Measurements from ENCODE around the gene MXRA8.

The MXRA8 gene

GRCh38 chr1:1307923-1308755 lies 50.2 kb downstream of the MXRA8 start, which contains the start of the genes ACAP3 and PUSL1:
Gene ACAP3, minus strand, starts transcription at chr1:1307930. Its CDS starts 115 bp downstream, at chr1:1307815.
Gene PUSL1, plus strand, starts transcription at chr1:1308597. Its CDS starts 47 bp downstream, at chr1:1308644.
- H3K27me3 ChIP-seq (replicated peaks; ENCODE audit: insufficient read depth, low read length): no peaks in the 10 kb centered on the region
- peak within 1 kb of the TSS; percentile 94 for H3K9ac ChIP-seq (ENCODE audit: low read length)
- TF ChIP-seq CTCF (IDR thresholded peaks at IDR 0.05; ENCODE audit: low read length) (no peak), EZH2phosphoT487 (IDR thresholded peaks at IDR 0.05; ENCODE audit: low read length) (no peak), EZH2 (optimal IDR thresholded peaks at IDR 0.05; ENCODE audit: low read depth, low read length) (no peak)
- H3K27ac ChIP-seq (ENCODE audit: low read length): peak within 1 kb of the TSS; percentile 92
- H4K20me1 ChIP-seq (ENCODE audit: insufficient read depth, low read length): no peaks in the 10 kb centered on the region
- H3K36me3 ChIP-seq (replicated peaks; ENCODE audit: insufficient read depth, low read length): no peaks in the 10 kb centered on the region
- H3F3A ChIP-seq (ENCODE audit: insufficient read depth, low read length): peaks cover 3% of the 10 kb centered on the region; the same call in 1 of the 2 replicates
- no peaks in the 10 kb centered on the region for H3K9me3 ChIP-seq (replicated peaks; ENCODE audit: insufficient read depth, low read length)
- H3K4me2 ChIP-seq (ENCODE audit: low read depth, low read length): peak within 1 kb of the TSS; percentile 98
- DNase-seq: peak; percentile 94
- H2AFZ ChIP-seq (ENCODE audit: low read length): peak within 1 kb of the TSS; percentile 98
- peaks cover 10% of the 10 kb centered on the region for H3K4me1 ChIP-seq (ENCODE audit: low read length)
- H3K79me2 ChIP-seq (ENCODE audit: low read length): peaks cover 49% of the 10 kb centered on the region
- H3K9me2 ChIP-seq (replicated peaks; ENCODE audit: insufficient read depth, low read length): no peaks in the 10 kb centered on the region
- peak within 1 kb of the TSS; percentile 97 for H3K4me3 ChIP-seq (ENCODE audit: low read length)

GRCh38 chr1:1307261-1307922 lies 51.0 kb downstream of the MXRA8 start:
- TF ChIP-seq EZH2 (optimal IDR thresholded peaks at IDR 0.05; ENCODE audit: low read depth, low read length) (no peak), CTCF (IDR thresholded peaks at IDR 0.05; ENCODE audit: low read length) (no peak), EZH2phosphoT487 (IDR thresholded peaks at IDR 0.05; ENCODE audit: low read length) (no peak)
- Histone ChIP-seq H2AFZ (ENCODE audit: low read length) (peak overlapping the region; percentile 45), H3K9ac (ENCODE audit: low read length) (peak overlapping the region; percentile 66; the same call in 1 of the 2 replicates), H3K27ac (ENCODE audit: low read length) (no peak overlapping the region), H4K20me1 (ENCODE audit: insufficient read depth, low read length) (no peaks in the 10 kb centered on the region), H3K4me1 (ENCODE audit: low read length) (peaks cover 10% of the 10 kb centered on the region), H3K36me3 (replicated peaks; ENCODE audit: insufficient read depth, low read length) (no peaks in the 10 kb centered on the region), H3K4me3 (ENCODE audit: low read length) (peak overlapping the region; percentile 87), H3K4me2 (ENCODE audit: low read depth, low read length) (peak overlapping the region; percentile 98), H3F3A (ENCODE audit: insufficient read depth, low read length) (peaks cover 3% of the 10 kb centered on the region; the same call in 1 of the 2 replicates), H3K9me3 (replicated peaks; ENCODE audit: insufficient read depth, low read length) (no peaks in the 10 kb centered on the region), H3K79me2 (ENCODE audit: low read length) (peaks cover 44% of the 10 kb centered on the region), H3K27me3 (replicated peaks; ENCODE audit: insufficient read depth, low read length) (no peaks in the 10 kb centered on the region), H3K9me2 (replicated peaks; ENCODE audit: insufficient read depth, low read length) (no peaks in the 10 kb centered on the region)
- DNase-seq: peak; percentile 19

- peak overlapping the region; percentile 45 for H2AFZ ChIP-seq (ENCODE audit: low read length)
- TF ChIP-seq CTCF (IDR thresholded peaks at IDR 0.05; ENCODE audit: low read length) (no peak), EZH2phosphoT487 (IDR thresholded peaks at IDR 0.05; ENCODE audit: low read length) (no peak), EZH2 (optimal IDR thresholded peaks at IDR 0.05; ENCODE audit: low read depth, low read length) (no peak)
- no peaks in the 10 kb centered on the region for H3K9me2 ChIP-seq (replicated peaks; ENCODE audit: insufficient read depth, low read length)
- H3K4me3 ChIP-seq (ENCODE audit: low read length): peak overlapping the region; percentile 87
- DNase-seq: no peak
- H3K36me3 ChIP-seq (replicated peaks; ENCODE audit: insufficient read depth, low read length): no peaks in the 10 kb centered on the region
- peaks cover 3% of the 10 kb centered on the region; the same call in 1 of the 2 replicates for H3F3A ChIP-seq (ENCODE audit: insufficient read depth, low read length)
- H3K79me2 ChIP-seq (ENCODE audit: low read length): peaks cover 44% of the 10 kb centered on the region
- H3K27ac ChIP-seq (ENCODE audit: low read length): no peak overlapping the region
- peak overlapping the region; percentile 98 for H3K4me2 ChIP-seq (ENCODE audit: low read depth, low read length)
- peak overlapping the region; percentile 66; the same call in 1 of the 2 replicates for H3K9ac ChIP-seq (ENCODE audit: low read length)
- peaks cover 10% of the 10 kb centered on the region for H3K4me1 ChIP-seq (ENCODE audit: low read length)
- no peaks in the 10 kb centered on the region for H3K9me3 ChIP-seq (replicated peaks; ENCODE audit: insufficient read depth, low read length)
- H3K27me3 ChIP-seq (replicated peaks; ENCODE audit: insufficient read depth, low read length): no peaks in the 10 kb centered on the region
- no peaks in the 10 kb centered on the region for H4K20me1 ChIP-seq (ENCODE audit: insufficient read depth, low read length)
These were observed 51.6 kb downstream of the MXRA8 start for GRCh38 chr1:1306661-1307260.
